GM12873 (cell line): ENCODE measurements around the gene PPP1R14D.
A peak's percentile ranks its signal among the peaks of the same experiment; 100 is the strongest.

Source experiments
- TF ChIP-seq, protein P1 (sequence below): IDR thresholded peaks from 2 replicates; pipeline ENCODE4 v1.5.1; 2012; ENCODE audit warnings: low read depth, mild to moderate bottlenecking, moderate library complexity, low read length, control low read depth; ENCODE audit not compliant: insufficient read depth; ENCODE audit errors: missing control alignments

Gene PPP1R14D

DNA sequence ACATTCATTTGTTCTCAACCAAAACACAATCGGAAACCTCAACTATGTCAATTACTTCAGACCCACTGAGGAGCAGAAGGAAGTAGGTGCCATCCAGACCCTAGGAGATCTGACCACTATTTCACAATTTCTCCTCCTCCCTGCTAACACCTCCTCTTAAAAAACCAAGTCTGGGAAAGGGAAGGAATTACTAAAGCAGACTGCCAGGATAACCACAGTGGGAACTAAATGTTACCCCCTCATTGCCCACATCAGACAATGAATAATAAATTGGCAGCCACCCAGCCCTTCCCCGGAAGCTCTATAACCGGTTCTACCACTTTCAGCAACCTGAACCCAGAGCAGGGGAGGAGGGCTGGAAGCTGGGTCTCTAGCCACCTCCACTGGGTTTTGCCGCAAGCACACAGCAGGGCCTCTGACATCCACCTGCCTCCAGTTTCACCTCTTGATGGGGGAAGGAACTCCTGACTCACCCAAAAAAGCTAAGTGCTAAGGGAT lies 41.1 kb downstream of the PPP1R14D start:
- TF ChIP-seq, protein P1, sequence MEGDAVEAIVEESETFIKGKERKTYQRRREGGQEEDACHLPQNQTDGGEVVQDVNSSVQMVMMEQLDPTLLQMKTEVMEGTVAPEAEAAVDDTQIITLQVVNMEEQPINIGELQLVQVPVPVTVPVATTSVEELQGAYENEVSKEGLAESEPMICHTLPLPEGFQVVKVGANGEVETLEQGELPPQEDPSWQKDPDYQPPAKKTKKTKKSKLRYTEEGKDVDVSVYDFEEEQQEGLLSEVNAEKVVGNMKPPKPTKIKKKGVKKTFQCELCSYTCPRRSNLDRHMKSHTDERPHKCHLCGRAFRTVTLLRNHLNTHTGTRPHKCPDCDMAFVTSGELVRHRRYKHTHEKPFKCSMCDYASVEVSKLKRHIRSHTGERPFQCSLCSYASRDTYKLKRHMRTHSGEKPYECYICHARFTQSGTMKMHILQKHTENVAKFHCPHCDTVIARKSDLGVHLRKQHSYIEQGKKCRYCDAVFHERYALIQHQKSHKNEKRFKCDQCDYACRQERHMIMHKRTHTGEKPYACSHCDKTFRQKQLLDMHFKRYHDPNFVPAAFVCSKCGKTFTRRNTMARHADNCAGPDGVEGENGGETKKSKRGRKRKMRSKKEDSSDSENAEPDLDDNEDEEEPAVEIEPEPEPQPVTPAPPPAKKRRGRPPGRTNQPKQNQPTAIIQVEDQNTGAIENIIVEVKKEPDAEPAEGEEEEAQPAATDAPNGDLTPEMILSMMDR: no peak

DNA sequence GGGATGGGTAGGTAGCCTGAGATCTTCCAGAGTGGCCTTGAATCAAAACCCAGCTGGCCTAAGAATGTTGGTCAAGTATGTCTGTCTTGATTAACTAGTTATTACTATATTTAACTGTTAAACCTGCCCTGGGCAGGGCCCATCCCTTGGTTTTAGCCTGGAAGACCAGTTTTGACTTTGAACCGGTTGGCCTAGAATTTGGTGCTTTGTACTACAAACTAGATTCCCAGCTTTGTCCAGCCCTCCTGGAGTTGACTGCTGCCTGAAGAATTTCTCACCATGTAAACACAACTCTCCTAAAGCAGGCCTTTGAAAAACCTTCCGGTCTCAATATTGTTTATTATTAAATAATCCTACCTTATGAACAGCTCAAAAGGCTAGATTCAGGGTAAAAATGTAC lies 42.7 kb downstream of the PPP1R14D start:
- TF ChIP-seq, protein P1: no peak

DNA sequence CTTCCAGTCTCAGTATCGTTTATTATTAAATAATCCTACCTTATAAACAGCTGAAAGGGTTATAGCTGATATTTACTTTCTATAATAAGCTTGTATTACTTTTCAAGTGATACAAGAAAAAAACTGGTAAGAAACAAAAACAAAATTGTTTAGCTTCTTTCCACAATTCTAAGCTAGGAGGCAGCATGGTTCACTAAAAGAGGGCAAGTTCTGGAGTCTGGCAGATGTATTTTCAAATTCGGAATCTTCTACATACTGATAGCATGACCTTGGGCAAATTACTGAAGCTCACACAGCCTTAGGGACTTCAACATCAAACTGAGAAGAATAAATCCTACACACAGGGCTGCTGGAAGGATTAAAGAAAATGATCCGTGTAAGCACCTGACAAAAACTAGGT lies 43.3 kb downstream of the PPP1R14D start:
- TF ChIP-seq, protein P1: no peak

DNA sequence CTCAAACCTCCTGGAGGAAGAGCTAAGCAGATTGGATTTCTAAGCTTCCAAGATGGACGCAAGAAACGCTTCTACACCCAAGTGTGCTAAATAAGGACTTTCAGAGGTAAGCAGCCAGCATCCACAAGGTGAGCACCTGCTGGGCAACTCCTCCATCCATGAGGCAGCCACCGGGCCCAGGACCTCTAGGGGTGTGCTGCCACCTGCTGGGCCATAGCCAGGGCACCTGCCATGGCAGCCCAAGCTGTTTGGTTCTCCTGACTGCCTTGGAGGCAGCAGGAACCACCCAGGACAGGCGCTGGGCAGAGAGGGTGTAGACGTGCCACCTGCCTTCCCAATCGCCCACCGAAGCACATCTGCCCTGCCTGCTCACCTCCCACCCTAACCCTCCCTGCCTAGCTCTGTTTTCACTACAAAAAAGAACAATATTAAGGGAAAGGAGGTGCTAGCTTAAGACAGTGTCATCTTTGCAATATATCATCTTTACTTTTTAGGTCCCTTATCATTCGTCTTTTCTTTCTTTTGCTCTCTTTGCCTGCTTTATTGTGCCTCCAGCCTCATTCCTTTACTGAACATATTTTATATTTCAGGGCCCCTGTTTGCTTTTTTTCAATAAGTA lies 45.8 kb downstream of the PPP1R14D start:
- TF ChIP-seq, protein P1: peak; percentile 98

DNA sequence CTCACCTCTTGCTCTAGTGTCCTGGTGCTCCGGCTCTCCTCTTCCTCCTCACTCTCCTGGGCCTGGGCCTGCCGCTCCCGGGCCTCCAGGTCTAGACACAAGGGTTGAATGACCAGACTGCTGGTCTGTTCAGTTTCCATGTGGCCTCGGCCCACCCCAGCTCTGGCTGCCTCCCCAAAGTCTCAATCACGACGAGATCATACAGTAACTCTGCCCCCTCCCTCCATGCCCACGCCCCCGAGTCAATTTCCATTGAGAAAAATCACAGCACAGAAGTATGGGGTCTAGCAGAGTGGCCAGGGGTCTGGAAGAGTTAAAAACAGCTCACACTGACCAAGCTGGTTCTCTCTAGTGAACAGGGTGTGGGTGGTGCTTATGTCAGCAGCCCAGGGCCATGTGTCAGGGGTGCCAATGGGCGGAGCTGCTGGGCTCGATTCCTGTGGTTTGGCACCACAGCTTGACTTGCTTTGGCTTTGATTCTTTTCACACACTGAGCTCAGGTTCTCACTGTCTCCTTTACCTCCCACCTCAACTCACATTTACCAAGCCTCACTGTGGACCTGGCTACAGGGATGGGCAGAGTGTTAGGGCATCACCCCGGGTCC lies 51.9 kb downstream of the PPP1R14D start:
- TF ChIP-seq, protein P1: no peak

DNA sequence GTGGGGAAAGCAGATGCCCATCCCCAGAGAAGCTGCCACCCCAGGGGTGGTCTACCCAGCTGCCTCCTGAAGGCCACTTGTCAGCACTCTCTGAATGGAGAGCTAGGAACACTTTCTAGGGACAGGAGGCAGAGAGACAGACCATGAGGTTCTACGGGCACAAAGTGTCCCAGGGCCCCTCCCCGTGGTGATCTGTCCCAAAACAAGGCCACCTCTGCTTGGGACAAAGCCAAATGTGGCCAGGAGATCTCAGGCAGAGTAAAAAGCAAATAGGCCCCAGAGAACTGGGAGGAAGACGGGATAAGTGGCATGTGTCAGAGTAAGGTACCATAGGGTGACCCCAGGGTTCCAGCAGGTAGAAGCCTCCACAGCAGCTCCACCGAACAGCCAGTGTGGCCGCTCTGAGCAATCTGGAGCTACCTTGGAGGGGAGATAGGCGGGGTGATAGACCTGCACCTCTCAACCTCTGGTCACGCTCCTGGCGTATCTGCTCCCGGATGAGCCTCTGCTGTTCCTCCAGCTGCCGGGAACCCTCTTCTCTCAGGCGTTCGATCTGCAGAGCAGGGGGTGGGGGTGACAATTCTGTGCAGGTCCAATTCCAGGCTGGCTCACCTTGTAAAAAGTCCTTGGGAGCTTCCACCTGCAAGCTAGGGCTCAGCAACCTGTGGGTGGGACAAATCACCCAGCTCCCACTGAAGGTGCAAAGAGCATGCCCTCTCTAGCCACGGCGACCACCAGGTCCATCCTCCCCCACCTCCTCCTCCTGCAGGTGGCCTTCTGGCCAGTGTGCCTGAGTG lies 52.6 kb downstream of the PPP1R14D start:
- TF ChIP-seq, protein P1: no peak

DNA sequence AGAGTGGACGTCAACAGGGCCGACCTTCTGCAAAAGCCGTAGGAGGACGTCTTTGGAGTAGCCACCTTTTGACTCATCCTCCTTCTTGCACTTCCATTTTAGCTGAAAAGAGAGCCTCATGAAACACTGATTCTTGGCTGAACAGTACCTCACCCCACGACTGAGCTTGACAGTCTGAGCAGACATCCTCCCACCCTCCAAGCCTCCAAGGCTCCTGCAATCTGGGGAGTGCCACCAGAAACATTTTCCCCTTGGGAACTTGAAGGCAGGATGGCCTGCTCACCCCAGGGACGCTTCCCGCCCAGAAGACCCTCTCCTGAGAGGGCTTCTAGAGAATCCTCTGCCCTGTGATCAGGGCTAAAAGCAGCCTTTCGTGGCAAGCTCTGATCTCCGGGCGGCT lies 53.5 kb downstream of the PPP1R14D start:
- TF ChIP-seq, protein P1: no peak
